Gastrocnemius medialis (tissue), 4 donors: ENCODE measurements around the gene UROS. TPM values are rescaled to one million over a fixed set of nuclear protein-coding genes. Genes with fewer than 3 reads are reported as not detected.

ENCODE experiments used
- ATAC-seq, 2 donors: fragments of 150-250 bp; one replicate each; pipeline ENCODE4 v1.9.1; 2016
- DNase-seq, 2 donors: peaks; one replicate each; pipeline ENCODE4 v3.0.0-alpha.2; 2019
- H3K27ac ChIP-seq, 4 donors: fragments of 200-600 bp; sonication (generic); 1 replicate in 1 of 4; 2 replicates in 3 of 4; pipeline ENCODE4 v1.5.1; 2016 to 2018; ENCODE audit warnings: mild to moderate bottlenecking in 2 of 4, moderate library complexity in 1 of 4
- H3K27me3 ChIP-seq, 3 donors: fragments of 200-600 bp; sonication (generic) in 2 of 3; 1 replicate in 1 of 3; 2 replicates in 2 of 3; pipeline versions ENCODE4 v1.5.1 to v1.6.0; 2016 to 2019; ENCODE audit warnings: mild to moderate bottlenecking in 1 of 3, moderate library complexity in 1 of 3
- H3K36me3 ChIP-seq, 2 donors: fragments of 200-600 bp; sonication (generic) in 1 of 2; one replicate each; pipeline ENCODE4 v1.5.1; 2017 to 2018
- H3K4me1 ChIP-seq, 2 donors: fragments of 200-600 bp; sonication (generic) in 1 of 2; one replicate each; pipeline ENCODE4 v1.5.1; 2016 to 2017; ENCODE audit warnings: mild to moderate bottlenecking in 2 of 2
- H3K4me3 ChIP-seq, 4 donors: fragments of 200-600 bp; sonication (generic) in 3 of 4; 1 replicate in 1 of 4; 2 replicates in 3 of 4; pipeline ENCODE4 v1.5.1; 2016 to 2019; ENCODE audit warnings: mild to moderate bottlenecking in 2 of 4
- H3K9me3 ChIP-seq, 3 donors: fragments of 200-600 bp; sonication (generic) in 2 of 3; 1 replicate in 1 of 3; 2 replicates in 2 of 3; pipeline ENCODE4 v1.5.1; 2016 to 2019
- CTCF ChIP-seq, 5 experiments: fragments of 450-650 bp in 3 of 5; fragments of 200-600 bp in 2 of 5; sonication (generic) in 2 of 5; IDR thresholded peaks in 4 of 5; conservative IDR thresholded peaks in 1 of 5; 1 replicate in 4 of 5; 2 replicates in 1 of 5; pipeline ENCODE4 v1.5.1; 2016 to 2019; ENCODE audit warnings: antibody characterized with exemption in 5 of 5, mild to moderate bottlenecking in 3 of 5, moderate library complexity in 3 of 5
- POLR2A ChIP-seq, 2 donors: fragments of 450-650 bp; IDR thresholded peaks; one replicate each; pipeline ENCODE4 v1.6.1; 2017; ENCODE audit warnings: antibody characterized with exemption in 2 of 2, mild to moderate bottlenecking in 2 of 2, moderate library complexity in 2 of 2
- in situ Hi-C, 4 donors: fragments of 200-750 bp; cut with MboI; loops; one replicate each; pipeline versions ENCODE4 v1.15.0 to v1.8.0; 2017; ENCODE audit warnings: low sequenced_read_pairs in 4 of 4
- intact Hi-C: fragments of 100-400 bp; cut with DNase I; formaldehyde crosslinking; loops from one replicate; pipeline ENCODE4 v1.15.1; 2023; ENCODE audit warnings: low total_unique reads
- total RNA-seq, 4 donors: library from RNA; depleted of rRNA; stranded (reverse); fragments of >200 nt; gene quantifications; one replicate each; pipeline versions ENCODE4 v1.1.0 to v1.2.3, GENCODE V29; 2016

Gene UROS
- total RNA-seq, 4 donors from 2014 or later, result 29.1 to 78.2 (median 64.2) TPM

- TF ChIP-seq POLR2A (IDR thresholded peaks at IDR 0.05) (no peak), CTCF (IDR thresholded peaks at IDR 0.05 in 4 of 5, conservative IDR thresholded peaks at IDR 0.05 in 1 of 5) (no peak)
- ATAC-seq (no peak), DNase-seq (no peak)
- no peak overlapping the region for H3K4me3 ChIP-seq
- intact Hi-C loops, result no loop called here
- H3K4me1 ChIP-seq, result no peaks in the 10 kb centered on the region
- peaks cover 2 to 80% of the 10 kb centered on the region in 2 donors for H3K36me3 ChIP-seq
- no peak overlapping the region for H3K27ac ChIP-seq
- H3K27me3 ChIP-seq, result no peaks in the 10 kb centered on the region
- in situ Hi-C loops, result no loop called here
- H3K9me3 ChIP-seq, result no peaks in the 10 kb centered on the region
These were observed 21.5 kb downstream of the UROS start for GRCh38 chr10:125801574-125801973.

- Histone ChIP-seq H3K9me3 (no peaks in the 10 kb centered on the region), H3K4me3 (no peak overlapping the region), H3K36me3 (peaks cover 2 to 72% of the 10 kb centered on the region in 2 donors), H3K27ac (no peak overlapping the region), H3K27me3 (no peaks in the 10 kb centered on the region), H3K4me1 (no peaks in the 10 kb centered on the region)
- TF ChIP-seq POLR2A (IDR thresholded peaks at IDR 0.05), result no peak
- no peak for TF ChIP-seq CTCF (IDR thresholded peaks at IDR 0.05 in 4 of 5, conservative IDR thresholded peaks at IDR 0.05 in 1 of 5)
- ATAC-seq (no peak), DNase-seq (no peak)
- intact Hi-C loops, result no loop called here
- in situ Hi-C loops, result no loop called here
These were observed 23.4 kb downstream of the UROS start for GRCh38 chr10:125799451-125800182.

- no peak overlapping the region for H3K4me3 ChIP-seq
- intact Hi-C loops (no loop called here), in situ Hi-C loops (no loop called here)
- peaks cover 2 to 74% of the 10 kb centered on the region in 2 donors for H3K36me3 ChIP-seq
- ATAC-seq (no peak), DNase-seq (no peak)
- no peak overlapping the region for H3K27ac ChIP-seq
- H3K4me1 ChIP-seq, result no peaks in the 10 kb centered on the region
- no peak for TF ChIP-seq POLR2A (IDR thresholded peaks at IDR 0.05)
- no peak for TF ChIP-seq CTCF (IDR thresholded peaks at IDR 0.05 in 4 of 5, conservative IDR thresholded peaks at IDR 0.05 in 1 of 5)
- H3K27me3 ChIP-seq, result no peaks in the 10 kb centered on the region
- H3K9me3 ChIP-seq, result no peaks in the 10 kb centered on the region
These were observed 24.9 kb downstream of the UROS start for GRCh38 chr10:125797994-125798662.

GRCh38 chr10:125797424-125797823 is 25.6 kb downstream of the UROS start:
- in situ Hi-C loops, result no loop called here
- TF ChIP-seq CTCF (IDR thresholded peaks at IDR 0.05 in 4 of 5, conservative IDR thresholded peaks at IDR 0.05 in 1 of 5) (no peak), POLR2A (IDR thresholded peaks at IDR 0.05) (no peak)
- no peak for ATAC-seq
- no peak for DNase-seq
- intact Hi-C loops, result no loop called here
- Histone ChIP-seq H3K9me3 (no peaks in the 10 kb centered on the region), H3K27ac (no peak overlapping the region), H3K4me3 (no peak overlapping the region), H3K36me3 (peaks cover 2 to 74% of the 10 kb centered on the region in 2 donors), H3K4me1 (no peaks in the 10 kb centered on the region), H3K27me3 (no peaks in the 10 kb centered on the region)
